OCI-LY7 (cell line): ENCODE measurements around the gene TOR1AIP1. TPM values are rescaled to one million over a fixed set of nuclear protein-coding genes. Genes with fewer than 3 reads are reported as not detected.

ENCODE experiments used
- BruUV-seq: library from RNA; stranded (reverse); fragments of 400-500 nt; replicated peaks from 2 replicates; lab custom pipeline; 2021; lab: Mats Ljungman, UMichigan
- CTCF ChIA-PET: fragments of 300-600 bp; sonication (Branson Sonifier 250); formaldehyde crosslinking; loops from one replicate; lab custom pipeline; 2022; ENCODE audit warnings: antibody characterized with exemption; ENCODE audit not compliant: unreplicated experiment; lab: Charles Lee
- POLR2A ChIA-PET: fragments of 300-600 bp; sonication (Branson Sonifier 250); formaldehyde crosslinking; loops from one replicate; lab custom pipeline; 2022; ENCODE audit warnings: antibody characterized with exemption; lab: Charles Lee
- DNase-seq: peaks from one replicate; pipeline ENCODE4 v3.0.0-alpha.2; 2015; ENCODE audit warnings: low spot score
- H2AFZ ChIP-seq: fragments of 200-600 bp; sonication (generic), shearing (Covaris generic); 2 replicates; pipeline ENCODE4 v1.6.1; 2014; ENCODE audit warnings: mild to moderate bottlenecking, antibody characterized with exemption, low read length, moderate library complexity
- H3K27ac ChIP-seq: fragments of 200-600 bp; sonication (generic); 2 replicates; pipeline ENCODE4 v1.5.1; 2014; ENCODE audit warnings: mixed run types, low read depth, mild to moderate bottlenecking, moderate library complexity, low read length, inconsistent platforms; ENCODE audit not compliant: poor library complexity, severe bottlenecking
- H3K36me3 ChIP-seq: fragments of 200-600 bp; sonication (generic); 2 replicates; pipeline ENCODE4 v1.6.1; 2014; ENCODE audit warnings: mild to moderate bottlenecking, antibody characterized with exemption, low read length, moderate library complexity, mixed read lengths; ENCODE audit not compliant: insufficient read depth
- H3K4me1 ChIP-seq: fragments of 200-600 bp; sonication (generic); 2 replicates; pipeline ENCODE4 v1.5.1; 2014; ENCODE audit warnings: mild to moderate bottlenecking, low read length; ENCODE audit not compliant: insufficient read depth, poor library complexity, severe bottlenecking
- H3K4me2 ChIP-seq: fragments of 200-600 bp; sonication (generic); 2 replicates; pipeline ENCODE4 v1.6.1; 2014; ENCODE audit warnings: mild to moderate bottlenecking, low read length
- H3K4me3 ChIP-seq: fragments of 200-600 bp; sonication (generic); 2 replicates; pipeline ENCODE4 v1.5.1; 2014; ENCODE audit warnings: mild to moderate bottlenecking, low read depth, low read length; ENCODE audit not compliant: poor library complexity, severe bottlenecking
- H3K79me2 ChIP-seq: fragments of 200-600 bp; sonication (generic); 2 replicates; pipeline ENCODE4 v1.6.1; 2016; ENCODE audit warnings: low read depth, mild to moderate bottlenecking, low read length, moderate library complexity, mixed read lengths; ENCODE audit not compliant: insufficient read depth
- H3K9me2 ChIP-seq: fragments of 200-600 bp; sonication (generic); 2 replicates; pipeline ENCODE4 v1.6.1; 2016; ENCODE audit warnings: mild to moderate bottlenecking, low read length, mixed read lengths; ENCODE audit not compliant: insufficient read depth
- H3K9me3 ChIP-seq: fragments of 200-600 bp; sonication (generic); 2 replicates; pipeline ENCODE4 v1.6.1; 2014; ENCODE audit warnings: mild to moderate bottlenecking, mixed run types, low read length, mixed read lengths
- H4K20me1 ChIP-seq: fragments of 200-600 bp; sonication (generic); 2 replicates; pipeline ENCODE4 v1.6.1; 2014; ENCODE audit warnings: mild to moderate bottlenecking, antibody characterized with exemption, low read length, moderate library complexity, mixed read lengths; ENCODE audit not compliant: insufficient read depth
- CTCF ChIP-seq: fragments of 200-600 bp; sonication (generic); conservative IDR thresholded peaks from 2 replicates; pipeline ENCODE4 v1.5.1; 2014; ENCODE audit warnings: mild to moderate bottlenecking, antibody characterized with exemption, low read length, moderate library complexity, mixed read lengths
- EZH2phosphoT487 ChIP-seq: fragments of 200-600 bp; sonication (generic); IDR thresholded peaks from 2 replicates; pipeline ENCODE4 v1.6.1; 2018; ENCODE audit warnings: low read depth, borderline replicate concordance, mild to moderate bottlenecking, mixed run types, antibody characterized with exemption, low read length, moderate library complexity, mixed read lengths
- intact Hi-C: fragments of 100-400 bp; cut with micrococcal nuclease; formaldehyde crosslinking; loops from one replicate; pipeline ENCODE4 v1.10.0; 2022; ENCODE audit not compliant: unreplicated experiment
- total RNA-seq, 2 experiments: library from RNA; depleted of rRNA in 1 of 2; stranded (reverse); fragments of >200 nt in 1 of 2; shearing (Covaris generic) in 1 of 2; gene quantifications; 2 replicates each; pipeline ENCODE4 v1.2.3, GENCODE V29; 2014 to 2022

Gene TOR1AIP1
- total RNA-seq, 2 experiments from 2014 or later, result 11.0 to 14.5 TPM

DNA sequence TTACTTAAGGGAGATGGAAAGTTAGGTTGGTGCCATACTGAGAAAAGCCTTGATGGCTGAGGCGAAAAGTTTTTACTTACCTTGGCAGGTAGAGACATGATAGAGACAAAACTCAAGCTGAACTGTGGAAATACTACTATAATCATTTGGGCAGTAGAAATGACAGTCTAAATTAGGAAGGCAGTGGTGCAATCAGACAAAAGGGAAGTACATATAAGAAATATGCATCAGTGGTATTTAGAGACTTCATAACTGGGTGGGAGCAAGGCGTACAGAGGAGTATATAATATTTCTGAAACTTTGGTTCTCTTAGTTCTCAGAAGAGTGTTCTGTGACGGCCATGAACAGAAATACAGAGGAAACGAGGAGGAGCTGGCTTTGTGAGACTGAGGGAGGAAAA lies 70.1 kb downstream of the TOR1AIP1 start:
- intact Hi-C loops, result loop anchor here (10.0 kb wide), 2 partner anchors 203 to 917 kb away; partner anchors contain the start of gene QSOX1
- BruUV-seq, result no TSS peak
- no peak for DNase-seq

GRCh38 chr1:179953974-179954492 lies 71.9 kb downstream of the TOR1AIP1 start:
- Histone ChIP-seq H2AFZ (peak overlapping the region; percentile 98), H3K9me3 (no peaks in the 10 kb centered on the region), H3K9me2 (no peaks in the 10 kb centered on the region), H3K27ac (peak overlapping the region; percentile 88), H3K79me2 (peaks cover 43% of the 10 kb centered on the region), H3K4me2 (peak overlapping the region; percentile 94), H3K4me1 (peaks cover 46% of the 10 kb centered on the region), H3K4me3 (peak overlapping the region; percentile 93), H4K20me1 (peaks cover 24% of the 10 kb centered on the region), H3K36me3 (no peaks in the 10 kb centered on the region)
- DNase-seq, result peak; percentile 71
- CTCF ChIA-PET, result no interaction called here
- POLR2A ChIA-PET, result interaction anchor here (0.6 to 1.8 kb wide), 8 partner anchors 10 to 71 kb away, joined by 3 to 8 read pairs (median 4); no protein-coding TSS in a partner anchor
- intact Hi-C loops, result loop anchor here (1.0 to 10.0 kb wide), 3 partner anchors 72 to 919 kb away; partner anchors contain the start of genes QSOX1 and TOR1AIP1
- peak; percentile 72 for TF ChIP-seq CTCF
- TF ChIP-seq EZH2phosphoT487, result no peak
- TSS peak; percentile 98 for BruUV-seq

More for the DNA sequence above, 70.1 kb downstream of the TOR1AIP1 start:
- Histone ChIP-seq H3K4me3 (no peak overlapping the region), H3K27ac (peak overlapping the region; percentile 15), H3K9me3 (no peaks in the 10 kb centered on the region), H4K20me1 (peaks cover 16% of the 10 kb centered on the region; the same call in 1 of the 2 replicates), H3K4me1 (peaks cover 36% of the 10 kb centered on the region), H2AFZ (peak overlapping the region; percentile 98), H3K79me2 (peaks cover 24% of the 10 kb centered on the region), H3K36me3 (no peaks in the 10 kb centered on the region), H3K4me2 (peak overlapping the region; percentile 45), H3K9me2 (no peaks in the 10 kb centered on the region)
- POLR2A ChIA-PET, result interaction anchor here (0.6 to 2.4 kb wide), 9 partner anchors 8 to 228 kb away, joined by 3 to 11 read pairs (median 4); partner anchors contain the start of gene TOR1AIP1
- no peak for TF ChIP-seq EZH2phosphoT487
- no peak for TF ChIP-seq CTCF
- CTCF ChIA-PET, result no interaction called here
